Measurements from ENCODE around the gene HPS6. TPM values are rescaled to one million over a fixed set of nuclear protein-coding genes. Genes with fewer than 3 reads are reported as not detected.

Gene HPS6
- total RNA-seq, 1 experiment from 2014 or later: 18.7 TPM

DNA sequence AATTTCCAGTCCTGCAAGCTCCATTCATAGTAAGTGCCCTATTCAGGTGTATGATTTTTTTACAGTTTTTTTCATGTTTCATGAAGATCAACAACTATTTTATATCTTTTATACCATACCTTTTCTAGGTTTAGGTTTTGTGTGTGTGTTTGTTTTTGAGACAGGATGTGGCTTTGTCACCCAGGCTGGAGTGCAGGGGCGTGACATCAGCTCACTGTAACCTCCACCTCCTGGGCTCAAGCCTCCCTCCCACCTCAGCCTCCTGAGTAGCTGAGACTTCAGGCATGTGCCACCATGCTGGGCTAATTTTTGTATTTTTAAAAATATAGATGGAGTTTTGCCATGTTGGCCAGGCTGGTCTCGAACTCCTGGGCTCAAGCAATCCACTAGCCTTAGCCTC, 44.2 kb upstream of the HPS6 start:
- Mint-ChIP-seq H3K36me3 (peaks cover 24% of the 10 kb centered on the region), H3K27me3 (ENCODE audit: low read depth) (no peaks in the 10 kb centered on the region), H3K4me3 (no peak overlapping the region), H3K9me3 (no peaks in the 10 kb centered on the region), H3K27ac (no peak overlapping the region), H3K4me1 (no peaks in the 10 kb centered on the region)
- ChIA-PET POLR2A (interaction anchor here (0.7 kb wide), 1 partner anchor 35 kb away, joined by 4 read pairs; no protein-coding TSS in a partner anchor), CTCF (interaction anchor here (0.7 to 3.2 kb wide), 2 partner anchors 11 to 238 kb away, joined by 3 to 17 read pairs; no protein-coding TSS in a partner anchor)
- ATAC-seq (no peak), DNase-seq (ENCODE audit: low spot score) (no peak)
- TF ChIP-seq FOXK1 (CRISPR knock-in tag; IDR thresholded peaks at IDR 0.05) (no peak), ZNF263 (CRISPR knock-in tag; IDR thresholded peaks at IDR 0.05; ENCODE audit: low read depth) (no peak), SMAD4 (CRISPR knock-in tag; IDR thresholded peaks at IDR 0.05) (no peak), FOXP1 (CRISPR knock-in tag; IDR thresholded peaks at IDR 0.05; ENCODE audit: borderline replicate concordance) (no peak), ZNF317 (CRISPR knock-in tag; IDR thresholded peaks at IDR 0.05; ENCODE audit: borderline replicate concordance, low read depth) (no peak), ZNF121 (CRISPR knock-in tag; IDR thresholded peaks at IDR 0.05) (no peak)
- TF ChIP-seq, protein P1, sequence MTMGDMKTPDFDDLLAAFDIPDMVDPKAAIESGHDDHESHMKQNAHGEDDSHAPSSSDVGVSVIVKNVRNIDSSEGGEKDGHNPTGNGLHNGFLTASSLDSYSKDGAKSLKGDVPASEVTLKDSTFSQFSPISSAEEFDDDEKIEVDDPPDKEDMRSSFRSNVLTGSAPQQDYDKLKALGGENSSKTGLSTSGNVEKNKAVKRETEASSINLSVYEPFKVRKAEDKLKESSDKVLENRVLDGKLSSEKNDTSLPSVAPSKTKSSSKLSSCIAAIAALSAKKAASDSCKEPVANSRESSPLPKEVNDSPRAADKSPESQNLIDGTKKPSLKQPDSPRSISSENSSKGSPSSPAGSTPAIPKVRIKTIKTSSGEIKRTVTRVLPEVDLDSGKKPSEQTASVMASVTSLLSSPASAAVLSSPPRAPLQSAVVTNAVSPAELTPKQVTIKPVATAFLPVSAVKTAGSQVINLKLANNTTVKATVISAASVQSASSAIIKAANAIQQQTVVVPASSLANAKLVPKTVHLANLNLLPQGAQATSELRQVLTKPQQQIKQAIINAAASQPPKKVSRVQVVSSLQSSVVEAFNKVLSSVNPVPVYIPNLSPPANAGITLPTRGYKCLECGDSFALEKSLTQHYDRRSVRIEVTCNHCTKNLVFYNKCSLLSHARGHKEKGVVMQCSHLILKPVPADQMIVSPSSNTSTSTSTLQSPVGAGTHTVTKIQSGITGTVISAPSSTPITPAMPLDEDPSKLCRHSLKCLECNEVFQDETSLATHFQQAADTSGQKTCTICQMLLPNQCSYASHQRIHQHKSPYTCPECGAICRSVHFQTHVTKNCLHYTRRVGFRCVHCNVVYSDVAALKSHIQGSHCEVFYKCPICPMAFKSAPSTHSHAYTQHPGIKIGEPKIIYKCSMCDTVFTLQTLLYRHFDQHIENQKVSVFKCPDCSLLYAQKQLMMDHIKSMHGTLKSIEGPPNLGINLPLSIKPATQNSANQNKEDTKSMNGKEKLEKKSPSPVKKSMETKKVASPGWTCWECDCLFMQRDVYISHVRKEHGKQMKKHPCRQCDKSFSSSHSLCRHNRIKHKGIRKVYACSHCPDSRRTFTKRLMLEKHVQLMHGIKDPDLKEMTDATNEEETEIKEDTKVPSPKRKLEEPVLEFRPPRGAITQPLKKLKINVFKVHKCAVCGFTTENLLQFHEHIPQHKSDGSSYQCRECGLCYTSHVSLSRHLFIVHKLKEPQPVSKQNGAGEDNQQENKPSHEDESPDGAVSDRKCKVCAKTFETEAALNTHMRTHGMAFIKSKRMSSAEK (CRISPR knock-in tag; IDR thresholded peaks at IDR 0.05; ENCODE audit: borderline replicate concordance): no peak
- TF ChIP-seq, protein P2, sequence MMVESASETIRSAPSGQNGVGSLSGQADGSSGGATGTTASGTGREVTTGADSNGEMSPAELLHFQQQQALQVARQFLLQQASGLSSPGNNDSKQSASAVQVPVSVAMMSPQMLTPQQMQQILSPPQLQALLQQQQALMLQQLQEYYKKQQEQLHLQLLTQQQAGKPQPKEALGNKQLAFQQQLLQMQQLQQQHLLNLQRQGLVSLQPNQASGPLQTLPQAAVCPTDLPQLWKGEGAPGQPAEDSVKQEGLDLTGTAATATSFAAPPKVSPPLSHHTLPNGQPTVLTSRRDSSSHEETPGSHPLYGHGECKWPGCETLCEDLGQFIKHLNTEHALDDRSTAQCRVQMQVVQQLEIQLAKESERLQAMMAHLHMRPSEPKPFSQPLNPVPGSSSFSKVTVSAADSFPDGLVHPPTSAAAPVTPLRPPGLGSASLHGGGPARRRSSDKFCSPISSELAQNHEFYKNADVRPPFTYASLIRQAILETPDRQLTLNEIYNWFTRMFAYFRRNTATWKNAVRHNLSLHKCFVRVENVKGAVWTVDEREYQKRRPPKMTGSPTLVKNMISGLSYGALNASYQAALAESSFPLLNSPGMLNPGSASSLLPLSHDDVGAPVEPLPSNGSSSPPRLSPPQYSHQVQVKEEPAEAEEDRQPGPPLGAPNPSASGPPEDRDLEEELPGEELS (CRISPR knock-in tag; IDR thresholded peaks at IDR 0.05): no peak
- TF ChIP-seq, protein P3, sequence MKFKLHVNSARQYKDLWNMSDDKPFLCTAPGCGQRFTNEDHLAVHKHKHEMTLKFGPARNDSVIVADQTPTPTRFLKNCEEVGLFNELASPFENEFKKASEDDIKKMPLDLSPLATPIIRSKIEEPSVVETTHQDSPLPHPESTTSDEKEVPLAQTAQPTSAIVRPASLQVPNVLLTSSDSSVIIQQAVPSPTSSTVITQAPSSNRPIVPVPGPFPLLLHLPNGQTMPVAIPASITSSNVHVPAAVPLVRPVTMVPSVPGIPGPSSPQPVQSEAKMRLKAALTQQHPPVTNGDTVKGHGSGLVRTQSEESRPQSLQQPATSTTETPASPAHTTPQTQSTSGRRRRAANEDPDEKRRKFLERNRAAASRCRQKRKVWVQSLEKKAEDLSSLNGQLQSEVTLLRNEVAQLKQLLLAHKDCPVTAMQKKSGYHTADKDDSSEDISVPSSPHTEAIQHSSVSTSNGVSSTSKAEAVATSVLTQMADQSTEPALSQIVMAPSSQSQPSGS (CRISPR knock-in tag; IDR thresholded peaks at IDR 0.05; ENCODE audit: borderline replicate concordance, low read depth): no peak
- TF ChIP-seq, protein P4, sequence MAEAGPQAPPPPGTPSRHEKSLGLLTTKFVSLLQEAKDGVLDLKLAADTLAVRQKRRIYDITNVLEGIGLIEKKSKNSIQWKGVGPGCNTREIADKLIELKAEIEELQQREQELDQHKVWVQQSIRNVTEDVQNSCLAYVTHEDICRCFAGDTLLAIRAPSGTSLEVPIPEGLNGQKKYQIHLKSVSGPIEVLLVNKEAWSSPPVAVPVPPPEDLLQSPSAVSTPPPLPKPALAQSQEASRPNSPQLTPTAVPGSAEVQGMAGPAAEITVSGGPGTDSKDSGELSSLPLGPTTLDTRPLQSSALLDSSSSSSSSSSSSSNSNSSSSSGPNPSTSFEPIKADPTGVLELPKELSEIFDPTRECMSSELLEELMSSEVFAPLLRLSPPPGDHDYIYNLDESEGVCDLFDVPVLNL (CRISPR knock-in tag; IDR thresholded peaks at IDR 0.05; ENCODE audit: borderline replicate concordance, low read depth): no peak

DNA sequence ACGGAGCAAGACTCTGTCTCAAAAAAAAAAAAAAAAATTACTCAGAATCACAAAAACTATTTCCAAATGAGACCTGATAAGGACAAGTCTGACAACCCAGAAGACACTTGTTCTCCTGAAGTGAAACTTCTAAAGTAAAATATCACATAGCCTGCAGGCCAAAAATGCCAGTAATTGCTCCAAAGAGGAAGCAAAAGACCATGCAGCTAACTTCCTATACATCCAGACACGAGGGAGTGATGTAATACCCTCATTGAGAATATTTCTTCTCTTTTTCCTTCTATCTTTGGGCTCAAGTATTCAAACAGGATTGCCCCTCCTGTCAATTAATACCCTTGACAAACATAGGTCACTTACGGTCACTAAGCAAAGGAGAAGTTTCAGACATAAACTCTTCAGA, 40.4 kb upstream of the HPS6 start:
- no peak for DNase-seq (ENCODE audit: low spot score)
- Mint-ChIP-seq H3K27me3 (ENCODE audit: low read depth) (no peaks in the 10 kb centered on the region), H3K36me3 (peaks cover 38% of the 10 kb centered on the region), H3K4me1 (peaks cover 7% of the 10 kb centered on the region), H3K4me3 (no peak overlapping the region), H3K9me3 (no peaks in the 10 kb centered on the region), H3K27ac (no peak overlapping the region; the same call in 1 of the 2 replicates)
- CTCF ChIA-PET: no interaction called here
- no peak for ATAC-seq
- POLR2A ChIA-PET: no interaction called here
- TF ChIP-seq HMGA2 (CRISPR knock-in tag; IDR thresholded peaks at IDR 0.05) (no peak), FOXK1 (CRISPR knock-in tag; IDR thresholded peaks at IDR 0.05) (no peak), SMAD3 (CRISPR knock-in tag; IDR thresholded peaks at IDR 0.05; ENCODE audit: borderline replicate concordance) (no peak), GTF2I (CRISPR knock-in tag; conservative IDR thresholded peaks at IDR 0.05) (no peak), CREM (CRISPR knock-in tag; IDR thresholded peaks at IDR 0.05) (no peak), ESRRA (CRISPR knock-in tag; IDR thresholded peaks at IDR 0.05; ENCODE audit: borderline replicate concordance) (no peak)
- TF ChIP-seq, protein P5, sequence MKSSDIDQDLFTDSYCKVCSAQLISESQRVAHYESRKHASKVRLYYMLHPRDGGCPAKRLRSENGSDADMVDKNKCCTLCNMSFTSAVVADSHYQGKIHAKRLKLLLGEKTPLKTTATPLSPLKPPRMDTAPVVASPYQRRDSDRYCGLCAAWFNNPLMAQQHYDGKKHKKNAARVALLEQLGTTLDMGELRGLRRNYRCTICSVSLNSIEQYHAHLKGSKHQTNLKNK (CRISPR knock-in tag; IDR thresholded peaks at IDR 0.05): no peak
- TF ChIP-seq, protein P6, sequence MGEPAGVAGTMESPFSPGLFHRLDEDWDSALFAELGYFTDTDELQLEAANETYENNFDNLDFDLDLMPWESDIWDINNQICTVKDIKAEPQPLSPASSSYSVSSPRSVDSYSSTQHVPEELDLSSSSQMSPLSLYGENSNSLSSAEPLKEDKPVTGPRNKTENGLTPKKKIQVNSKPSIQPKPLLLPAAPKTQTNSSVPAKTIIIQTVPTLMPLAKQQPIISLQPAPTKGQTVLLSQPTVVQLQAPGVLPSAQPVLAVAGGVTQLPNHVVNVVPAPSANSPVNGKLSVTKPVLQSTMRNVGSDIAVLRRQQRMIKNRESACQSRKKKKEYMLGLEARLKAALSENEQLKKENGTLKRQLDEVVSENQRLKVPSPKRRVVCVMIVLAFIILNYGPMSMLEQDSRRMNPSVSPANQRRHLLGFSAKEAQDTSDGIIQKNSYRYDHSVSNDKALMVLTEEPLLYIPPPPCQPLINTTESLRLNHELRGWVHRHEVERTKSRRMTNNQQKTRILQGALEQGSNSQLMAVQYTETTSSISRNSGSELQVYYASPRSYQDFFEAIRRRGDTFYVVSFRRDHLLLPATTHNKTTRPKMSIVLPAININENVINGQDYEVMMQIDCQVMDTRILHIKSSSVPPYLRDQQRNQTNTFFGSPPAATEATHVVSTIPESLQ (CRISPR knock-in tag; IDR thresholded peaks at IDR 0.05): no peak
- TF ChIP-seq, protein P7, sequence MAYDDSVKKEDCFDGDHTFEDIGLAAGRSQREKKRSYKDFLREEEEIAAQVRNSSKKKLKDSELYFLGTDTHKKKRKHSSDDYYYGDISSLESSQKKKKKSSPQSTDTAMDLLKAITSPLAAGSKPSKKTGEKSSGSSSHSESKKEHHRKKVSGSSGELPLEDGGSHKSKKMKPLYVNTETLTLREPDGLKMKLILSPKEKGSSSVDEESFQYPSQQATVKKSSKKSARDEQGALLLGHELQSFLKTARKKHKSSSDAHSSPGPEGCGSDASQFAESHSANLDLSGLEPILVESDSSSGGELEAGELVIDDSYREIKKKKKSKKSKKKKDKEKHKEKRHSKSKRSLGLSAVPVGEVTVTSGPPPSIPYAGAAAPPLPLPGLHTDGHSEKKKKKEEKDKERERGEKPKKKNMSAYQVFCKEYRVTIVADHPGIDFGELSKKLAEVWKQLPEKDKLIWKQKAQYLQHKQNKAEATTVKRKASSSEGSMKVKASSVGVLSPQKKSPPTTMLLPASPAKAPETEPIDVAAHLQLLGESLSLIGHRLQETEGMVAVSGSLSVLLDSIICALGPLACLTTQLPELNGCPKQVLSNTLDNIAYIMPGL (CRISPR knock-in tag; IDR thresholded peaks at IDR 0.05): no peak
- TF ChIP-seq, protein P8, sequence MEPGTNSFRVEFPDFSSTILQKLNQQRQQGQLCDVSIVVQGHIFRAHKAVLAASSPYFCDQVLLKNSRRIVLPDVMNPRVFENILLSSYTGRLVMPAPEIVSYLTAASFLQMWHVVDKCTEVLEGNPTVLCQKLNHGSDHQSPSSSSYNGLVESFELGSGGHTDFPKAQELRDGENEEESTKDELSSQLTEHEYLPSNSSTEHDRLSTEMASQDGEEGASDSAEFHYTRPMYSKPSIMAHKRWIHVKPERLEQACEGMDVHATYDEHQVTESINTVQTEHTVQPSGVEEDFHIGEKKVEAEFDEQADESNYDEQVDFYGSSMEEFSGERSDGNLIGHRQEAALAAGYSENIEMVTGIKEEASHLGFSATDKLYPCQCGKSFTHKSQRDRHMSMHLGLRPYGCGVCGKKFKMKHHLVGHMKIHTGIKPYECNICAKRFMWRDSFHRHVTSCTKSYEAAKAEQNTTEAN (CRISPR knock-in tag; IDR thresholded peaks at IDR 0.05): no peak

Data from WTC11 (cell line).